ENCODE results near the gene ZNF780B.

Gene ZNF780B

GRCh38 chr19:39987167-39987566 lies 68.9 kb downstream of the ZNF780B start:
- DNase-seq (ENCODE audit: low read depth), result no peak
- TF ChIP-seq CTCF (conservative IDR thresholded peaks at IDR 0.05; ENCODE audit: low read depth, low read length), result no peak
- H3K4me3 ChIP-seq (ENCODE audit: low read depth, low read length), result no peak overlapping the region

- TF ChIP-seq CTCF (conservative IDR thresholded peaks at IDR 0.05; ENCODE audit: low read depth, low read length), result no peak
- no peak for DNase-seq (ENCODE audit: low read depth)
Observed at GRCh38 chr19:39986643-39987042, 69.4 kb downstream of the ZNF780B start.

GRCh38 chr19:39983695-39984300 lies 72.2 kb downstream of the ZNF780B start:
- no peak overlapping the region for H3K4me3 ChIP-seq (ENCODE audit: low read depth, low read length)
- no peak for TF ChIP-seq CTCF (conservative IDR thresholded peaks at IDR 0.05; ENCODE audit: low read depth, low read length)
- DNase-seq (ENCODE audit: low read depth), result no peak

More at GRCh38 chr19:39986643-39987042, 69.4 kb downstream of the ZNF780B start:
- H3K4me3 ChIP-seq (ENCODE audit: low read depth, low read length), result no peak overlapping the region

- DNase-seq (ENCODE audit: low read depth), result no peak
- no peak overlapping the region for H3K4me3 ChIP-seq (ENCODE audit: low read depth, low read length)
- TF ChIP-seq CTCF (conservative IDR thresholded peaks at IDR 0.05; ENCODE audit: low read depth, low read length), result no peak
Observed at GRCh38 chr19:39982883-39983282, 73.1 kb downstream of the ZNF780B start.

Measured in choroid plexus epithelial cell (primary cell).